SK-N-SH (cell line): ENCODE results near the gene PDIA4. TPM values are rescaled to one million over a fixed set of nuclear protein-coding genes. Genes with fewer than 3 reads are reported as not detected.
A peak's percentile ranks its signal among the peaks of the same experiment; 100 is the strongest.

ENCODE experiments used
- CHD2 ChIP-seq: fragments of 150-350 bp; IDR thresholded peaks from 2 replicates; pipeline ENCODE4 v1.6.1; 2018; ENCODE audit warnings: low read length; ENCODE audit not compliant: partially characterized antibody
- EP300 ChIP-seq, 2 experiments: IDR thresholded peaks; 2 replicates each; pipeline versions ENCODE4 v1.4.0 to v1.6.1; 2012; ENCODE audit warnings: borderline replicate concordance in 1 of 2, low read depth in 1 of 2, low read length in 1 of 2
- FOXJ3 ChIP-seq: sonication (generic); formaldehyde crosslinking; IDR thresholded peaks from 2 replicates; pipeline ENCODE4 v1.5.1; 2020; ENCODE audit warnings: mild to moderate bottlenecking, missing genetic modification reagents
- FOXM1 ChIP-seq: IDR thresholded peaks from 2 replicates; pipeline ENCODE4 v1.4.0; 2012; ENCODE audit warnings: low read depth, mild to moderate bottlenecking
- GABPA ChIP-seq: IDR thresholded peaks from 2 replicates; pipeline ENCODE4 v1.4.0; 2012; ENCODE audit warnings: low read depth, mild to moderate bottlenecking
- GATA2 ChIP-seq: sonication (generic); formaldehyde crosslinking; IDR thresholded peaks from 2 replicates; pipeline ENCODE4 v1.5.0; 2020; ENCODE audit warnings: mild to moderate bottlenecking, missing genetic modification reagents
- IRF3 ChIP-seq: fragments of 150-350 bp; IDR thresholded peaks from 2 replicates; pipeline ENCODE4 v1.6.1; 2016; ENCODE audit warnings: mild to moderate bottlenecking, low read depth, low read length
- JUND ChIP-seq: IDR thresholded peaks from 2 replicates; pipeline ENCODE4 v1.4.0; 2012
- MAX ChIP-seq: IDR thresholded peaks from 2 replicates; pipeline ENCODE4 v1.4.0; 2012; ENCODE audit warnings: low read depth
- MEF2A ChIP-seq: IDR thresholded peaks from 2 replicates; pipeline ENCODE4 v1.4.0; 2012; ENCODE audit warnings: low read depth, borderline replicate concordance
- MXI1 ChIP-seq: IDR thresholded peaks from 2 replicates; pipeline ENCODE4 v1.6.1; 2012; ENCODE audit warnings: mild to moderate bottlenecking, low read depth, low read length, improper control_type of control experiment
- NFIC ChIP-seq: IDR thresholded peaks from 2 replicates; pipeline ENCODE4 v1.4.0; 2012; ENCODE audit warnings: borderline replicate concordance
- NRF1 ChIP-seq: IDR thresholded peaks from 2 replicates; pipeline ENCODE4 v1.6.1; 2012; ENCODE audit warnings: low read depth, mild to moderate bottlenecking, low read length
- RCOR1 ChIP-seq: fragments of 150-350 bp; IDR thresholded peaks from 2 replicates; pipeline ENCODE4 v1.6.1; 2017; ENCODE audit warnings: antibody characterized with exemption, low read length
- REST ChIP-seq: IDR thresholded peaks from 2 replicates; pipeline ENCODE4 v1.6.1; 2012; ENCODE audit warnings: mild to moderate bottlenecking, low read depth, low read length, moderate library complexity
- RFX5 ChIP-seq: IDR thresholded peaks from 2 replicates; pipeline ENCODE4 v1.6.1; 2012; ENCODE audit warnings: mild to moderate bottlenecking, improper control_type of control experiment, low read length
- SMC3 ChIP-seq: IDR thresholded peaks from 2 replicates; pipeline ENCODE4 v1.6.1; 2012; ENCODE audit warnings: low read depth, low read length, improper control_type of control experiment
- TAF1 ChIP-seq: IDR thresholded peaks from 2 replicates; pipeline ENCODE4 v1.6.1; 2012; ENCODE audit warnings: low read depth, mild to moderate bottlenecking, low read length, moderate library complexity, borderline replicate concordance
- TCF12 ChIP-seq: IDR thresholded peaks from 2 replicates; pipeline ENCODE4 v1.4.0; 2012
- TEAD4 ChIP-seq: IDR thresholded peaks from 2 replicates; pipeline ENCODE4 v1.4.0; 2012; ENCODE audit warnings: mild to moderate bottlenecking, borderline replicate concordance; ENCODE audit not compliant: insufficient read depth
- USF2 ChIP-seq: fragments of 150-350 bp; IDR thresholded peaks from 2 replicates; pipeline ENCODE4 v1.6.1; 2017; ENCODE audit warnings: antibody characterized with exemption, low read length, low read depth, borderline replicate concordance
- polyA plus RNA-seq, 3 experiments: library from polyadenylated mRNA; depleted of rRNA; stranded (reverse); fragments of >200 nt; gene quantifications; 2 replicates each; pipeline ENCODE4 v1.2.3, GENCODE V29; 2012

Gene PDIA4
- polyA plus RNA-seq, 1 of the 3 experiments (the other 2 are of a cell fraction): 400 TPM

- TF ChIP-seq USF2: no peak
- peak; percentile 88 for TF ChIP-seq RFX5
- TF ChIP-seq MEF2A: no peak
- peak; percentile 27; the same call in 1 of the 2 replicates for TF ChIP-seq TAF1
- TF ChIP-seq MXI1: no peak; the same call in 1 of the 2 replicates
- TF ChIP-seq NFIC: no peak
- no peak for TF ChIP-seq SMC3
- no peak for TF ChIP-seq EP300 (IDR thresholded peaks at IDR 0.05; ENCODE audit: borderline replicate concordance in 1 of 2, low read depth in 1 of 2, low read length in 1 of 2)
- peak; percentile 97 for TF ChIP-seq TEAD4
- no peak for TF ChIP-seq FOXJ3 (CRISPR knock-in tag)
- TF ChIP-seq TCF12: no peak
- peak; percentile 55 for TF ChIP-seq CHD2
- TF ChIP-seq NRF1: no peak
- no peak for TF ChIP-seq JUND
- TF ChIP-seq IRF3: peak; percentile 41; the same call in 1 of the 2 replicates
- peak; percentile 19; the same call in 1 of the 2 replicates for TF ChIP-seq MAX
- TF ChIP-seq GATA2 (CRISPR knock-in tag): 0 out of 2 replicates have a peak, but pooled peaks have one; percentile 37
- TF ChIP-seq FOXM1: no peak
- no peak for TF ChIP-seq GABPA
- no peak for TF ChIP-seq REST
- peak; percentile 44 for TF ChIP-seq RCOR1
Observed at GRCh38 chr7:148987010-148987750, 41.1 kb downstream of the PDIA4 start (continued).
